Pancreas (tissue), 10 donors: ENCODE results near the gene CD99L2. TPM values are rescaled to one million over a fixed set of nuclear protein-coding genes. Genes with fewer than 3 reads are reported as not detected.

Source experiments
- ATAC-seq, 4 donors: fragments of 200-7000 bp; cut with Tn5 transposase; one replicate each; pipeline versions ENCODE4 v1.8.0 to v1.9.1; 2020; ENCODE audit warnings: mild to moderate bottlenecking in 4 of 4, moderate library complexity in 4 of 4
- DNase-seq, 6 donors: peaks; one replicate each; pipeline ENCODE4 v3.0.0-alpha.2; 2020
- FAIRE-seq: peaks from 2 replicates; lab custom pipeline; 2012; peaks lifted over from hg19 to GRCh38; lab: Jason Lieb, UNC
- H3K27ac ChIP-seq, 4 donors: fragments of 200-600 bp; sonication (generic); 1 replicate in 3 of 4; 2 replicates in 1 of 4; pipeline versions ENCODE4 v1.5.0 to v1.8.0; 2020
- H3K27me3 ChIP-seq, 4 donors: fragments of 200-600 bp; one replicate each; pipeline ENCODE4 v1.8.0; 2021
- H3K36me3 ChIP-seq, 3 donors: fragments of 200-600 bp; sonication (generic) in 1 of 3; one replicate each; pipeline versions ENCODE4 v1.5.0 to v1.8.0; 2020 to 2021
- H3K4me1 ChIP-seq, 3 donors: fragments of 200-600 bp; one replicate each; pipeline ENCODE4 v1.8.0; 2021
- H3K4me3 ChIP-seq, 4 donors: fragments of 200-600 bp; sonication (generic) in 2 of 4; one replicate each; pipeline versions ENCODE4 v1.5.0 to v1.8.0; 2020 to 2021
- H3K9me3 ChIP-seq, 4 donors: fragments of 200-600 bp; one replicate each; pipeline ENCODE4 v1.8.0; 2021
- CTCF ChIP-seq, 4 donors: fragments of 200-600 bp; sonication (generic) in 3 of 4; IDR thresholded peaks; one replicate each; pipeline versions ENCODE4 v1.5.0 to v1.8.0; 2021; ENCODE audit warnings: antibody characterized with exemption in 4 of 4
- WGBS, 2 donors: extraction: QIAGEN DNeasy Blood & Tissue Kit; methylation state at CpG; one replicate each; pipeline ENCODE4 v1.1.7; 2013; 5-methylcytosine and 5-hydroxymethylcytosine counted together
- intact Hi-C, 3 donors: fragments of 100-400 bp; cut with DNase I; formaldehyde crosslinking; loops; one replicate each; pipeline versions ENCODE4 v1.11.1 to v1.14.2; 2022
- polyA plus RNA-seq, 2 donors: library from polyadenylated mRNA; stranded (reverse); fragments of 200-250 nt; gene quantifications; one replicate each; pipeline ENCODE4 v1.2.3, GENCODE V29; 2013
- total RNA-seq, 6 donors: library from RNA; stranded (reverse); fragmentation: NEBNext Ultra II Directional in 4 of 6; extraction: Animal tissue kit (Norgen Biotek cat#: 25700) in 4 of 6; gene quantifications; one replicate each; pipeline versions ENCODE4 v1.2.1 to v1.2.4, GENCODE V29; 2021 to 2023
- donor health status: healthy with polysubstance abuse.
- donor health status: DM: no; HTN: no; CAD: no; lungs with moderate emphysema.
- donor health status: DM: no; HTN: no; CAD: no.
- donor health status: control.
- donor health status: control.
- donor health status: Bipolar disorder and iron deficiency.
- donor health status: DM: yes; HTN: yes; CAD: no.
- donor health status: DM: no; HTN: no; CAD: no.
- donor health status: DM: no; HTN: no; CAD: no.
- donor health status: DM: yes; HTN: yes; CAD: no.

The CD99L2 gene
- total and polyA plus RNA-seq, 8 donors, result 10.4 to 25.1 (median 16.2) TPM

- FAIRE-seq, result no peak
These were observed 121.0 kb downstream of the CD99L2 start for GRCh38 chrX:150777328-150777992.

GRCh38 chrX:150775569-150776350 is 122.7 kb downstream of the CD99L2 start:
- H3K27me3 ChIP-seq, result no peaks in the 10 kb centered on the region
- intact Hi-C loops, result no loop called here
- ATAC-seq (no peak), FAIRE-seq (no peak), DNase-seq (no peak)
- WGBS, 2 donors, result 78 to 91% methylated on average over 17 to 18 of the region's 18 CpGs
- no peak overlapping the region for H3K27ac ChIP-seq
- H3K4me1 ChIP-seq, result no peaks in the 10 kb centered on the region
- no peak overlapping the region for H3K4me3 ChIP-seq
- no peaks in the 10 kb centered on the region for H3K36me3 ChIP-seq
- no peaks in the 10 kb centered on the region for H3K9me3 ChIP-seq
- TF ChIP-seq CTCF (IDR thresholded peaks at IDR 0.05), result no peak

More at GRCh38 chrX:150777328-150777992, 121.0 kb downstream of the CD99L2 start:
- intact Hi-C loops, result no loop called here
- ATAC-seq (no peak), DNase-seq (no peak)
- Histone ChIP-seq H3K27ac (no peak overlapping the region), H3K4me1 (no peaks in the 10 kb centered on the region), H3K27me3 (no peaks in the 10 kb centered on the region), H3K9me3 (no peaks in the 10 kb centered on the region), H3K36me3 (no peaks in the 10 kb centered on the region), H3K4me3 (no peak overlapping the region)
- WGBS, 2 donors, result 79 to 94% methylated on average over 18 of the region's 18 CpGs
- no peak for TF ChIP-seq CTCF (IDR thresholded peaks at IDR 0.05)

- FAIRE-seq (no peak), ATAC-seq (no peak), DNase-seq (no peak)
- intact Hi-C loops, result loop anchor here in 1 of 3 donors (5.0 kb wide), 1 partner anchor 307 kb away; no protein-coding TSS in a partner anchor
- no peaks in the 10 kb centered on the region for H3K27me3 ChIP-seq
- no peaks in the 10 kb centered on the region for H3K9me3 ChIP-seq
- WGBS, 2 donors, result 81 to 95% methylated on average over 14 of the region's 14 CpGs
- H3K4me1 ChIP-seq, result no peaks in the 10 kb centered on the region
- no peak overlapping the region for H3K4me3 ChIP-seq
- H3K36me3 ChIP-seq, result no peaks in the 10 kb centered on the region
- no peak for TF ChIP-seq CTCF (IDR thresholded peaks at IDR 0.05)
- H3K27ac ChIP-seq, result no peak overlapping the region
These were observed 123.5 kb downstream of the CD99L2 start for GRCh38 chrX:150774798-150775568.

- no peak for ATAC-seq
- 69 to 70% methylated on average over 4 of the region's 4 CpGs for WGBS, 2 donors
- Histone ChIP-seq H3K9me3 (no peaks in the 10 kb centered on the region), H3K27me3 (no peaks in the 10 kb centered on the region), H3K27ac (no peak overlapping the region), H3K4me1 (no peaks in the 10 kb centered on the region), H3K36me3 (no peaks in the 10 kb centered on the region), H3K4me3 (no peak overlapping the region)
- intact Hi-C loops, result loop anchor here in 1 of 3 donors (5.0 kb wide), 1 partner anchor 309 kb away; no protein-coding TSS in a partner anchor
- DNase-seq, result no peak
- TF ChIP-seq CTCF (IDR thresholded peaks at IDR 0.05), result no peak
- FAIRE-seq, result no peak
These were observed 124.8 kb downstream of the CD99L2 start for GRCh38 chrX:150773634-150774033.
